Activated naive CD8-positive, alpha-beta T cell treated with anti-CD3 and anti-CD28 coated beads, Interleukin-2, amount 50 U/mL, for 16 hours (primary cell): ENCODE measurements around the gene SLC44A1.

Experiments used
- DNase-seq: peaks from one replicate; pipeline ENCODE4 v3.0.0-alpha.2; 2020; ENCODE audit warnings: low read depth, low spot score

The SLC44A1 gene

GRCh38 chr9:105302728-105303127 lies 58.3 kb downstream of the SLC44A1 start:
- DNase-seq, result no peak

GRCh38 chr9:105305856-105306255 lies 61.4 kb downstream of the SLC44A1 start:
- no peak for DNase-seq

GRCh38 chr9:105306351-105307140 lies 62.1 kb downstream of the SLC44A1 start:
- DNase-seq, result no peak

- DNase-seq, result no peak
These were observed 63.2 kb downstream of the SLC44A1 start for GRCh38 chr9:105307591-105308130.

GRCh38 chr9:105308461-105309341 lies 64.2 kb downstream of the SLC44A1 start:
- no peak for DNase-seq

- no peak for DNase-seq
These were observed 65.1 kb downstream of the SLC44A1 start for GRCh38 chr9:105309531-105309931.

GRCh38 chr9:105311306-105311705 lies 66.9 kb downstream of the SLC44A1 start:
- DNase-seq, result no peak

GRCh38 chr9:105313238-105313637 lies 68.8 kb downstream of the SLC44A1 start:
- DNase-seq, result no peak

GRCh38 chr9:105316703-105317102 lies 72.3 kb downstream of the SLC44A1 start:
- DNase-seq, result no peak

GRCh38 chr9:105318729-105319191 lies 74.3 kb downstream of the SLC44A1 start:
- DNase-seq, result no peak

- no peak for DNase-seq
These were observed 74.9 kb downstream of the SLC44A1 start for GRCh38 chr9:105319202-105319813.

GRCh38 chr9:105320568-105320967 lies 76.1 kb downstream of the SLC44A1 start:
- no peak for DNase-seq

- no peak for DNase-seq
These were observed 83.8 kb downstream of the SLC44A1 start for GRCh38 chr9:105328296-105328695.

- no peak for DNase-seq
These were observed 84.6 kb downstream of the SLC44A1 start for GRCh38 chr9:105328872-105329718.

- DNase-seq, result no peak
These were observed 85.2 kb downstream of the SLC44A1 start for GRCh38 chr9:105329719-105330062.

GRCh38 chr9:105330201-105330600 lies 85.8 kb downstream of the SLC44A1 start:
- DNase-seq, result no peak

GRCh38 chr9:105330755-105331154 lies 86.3 kb downstream of the SLC44A1 start:
- no peak for DNase-seq

- no peak for DNase-seq
These were observed 86.7 kb downstream of the SLC44A1 start for GRCh38 chr9:105331160-105331559.

- DNase-seq, result no peak
These were observed 87.3 kb downstream of the SLC44A1 start for GRCh38 chr9:105331755-105332154.

- no peak for DNase-seq
These were observed 88.0 kb downstream of the SLC44A1 start for GRCh38 chr9:105332471-105332870.

- no peak for DNase-seq
These were observed 88.6 kb downstream of the SLC44A1 start for GRCh38 chr9:105333076-105333475.
